OCI-LY1 (cell line): Measurements from ENCODE around the gene FAM9B.

Experiments used
- H2AFZ ChIP-seq: fragments of 200-600 bp; sonication (generic), shearing (Covaris generic); 2 replicates; pipeline ENCODE4 v1.6.0; 2014; ENCODE audit warnings: antibody characterized with exemption, mild to moderate bottlenecking, low read length
- H3F3A ChIP-seq: fragments of 200-600 bp; sonication (generic), shearing (Covaris generic); 2 replicates; pipeline ENCODE4 v1.6.0; 2014; ENCODE audit warnings: mild to moderate bottlenecking, antibody characterized with exemption, low read length, moderate library complexity; ENCODE audit not compliant: insufficient read depth
- H3K27ac ChIP-seq: fragments of 200-600 bp; sonication (generic); 2 replicates; pipeline ENCODE4 v1.5.1; 2014; ENCODE audit warnings: low read length, mixed run types, mild to moderate bottlenecking, low read depth; ENCODE audit not compliant: poor library complexity, severe bottlenecking
- H3K27me3 ChIP-seq: fragments of 200-600 bp; sonication (generic); 2 replicates; pipeline ENCODE4 v1.6.0; 2014; ENCODE audit warnings: antibody characterized with exemption, mild to moderate bottlenecking, low read length, moderate library complexity; ENCODE audit not compliant: insufficient read depth
- H3K36me3 ChIP-seq: fragments of 200-600 bp; sonication (generic); 2 replicates; pipeline ENCODE4 v1.6.1; 2014; ENCODE audit warnings: mild to moderate bottlenecking, antibody characterized with exemption, low read length, moderate library complexity, mixed read lengths; ENCODE audit not compliant: insufficient read depth
- H3K4me1 ChIP-seq: fragments of 200-600 bp; sonication (generic); 2 replicates; pipeline ENCODE4 v1.5.1; 2014; ENCODE audit warnings: mild to moderate bottlenecking, low read length, moderate library complexity; ENCODE audit not compliant: insufficient read depth, severe bottlenecking
- H3K4me2 ChIP-seq: fragments of 200-600 bp; sonication (generic), shearing (Covaris generic); 2 replicates; pipeline ENCODE4 v1.6.1; 2014; ENCODE audit warnings: low read length
- H3K4me3 ChIP-seq: fragments of 200-600 bp; sonication (generic); 2 replicates; pipeline ENCODE4 v1.5.1; 2014; ENCODE audit warnings: low read length, low read depth, mild to moderate bottlenecking, mixed read lengths; ENCODE audit not compliant: poor library complexity, severe bottlenecking
- H3K79me2 ChIP-seq: fragments of 200-600 bp; shearing (Covaris generic); 2 replicates; pipeline ENCODE4 v1.6.1; 2016; ENCODE audit warnings: mixed run types, low read length, mixed read lengths; ENCODE audit not compliant: insufficient read depth
- H3K9ac ChIP-seq: fragments of 200-600 bp; sonication (generic), shearing (Covaris generic); 2 replicates; pipeline ENCODE4 v1.6.1; 2014; ENCODE audit warnings: mild to moderate bottlenecking, low read length, mixed read lengths
- H3K9me2 ChIP-seq: fragments of 200-600 bp; sonication (generic), shearing (Covaris generic); 2 replicates; pipeline ENCODE4 v1.6.1; 2014; ENCODE audit warnings: low read depth, mild to moderate bottlenecking, low read length, mixed read lengths
- H3K9me3 ChIP-seq: fragments of 200-600 bp; shearing (Covaris generic); 2 replicates; pipeline ENCODE4 v1.6.1; 2014; ENCODE audit warnings: low read length, mixed read lengths
- H4K20me1 ChIP-seq: fragments of 200-600 bp; sonication (generic), shearing (Covaris generic); 2 replicates; pipeline ENCODE4 v1.6.0; 2016; ENCODE audit warnings: mild to moderate bottlenecking, low read length; ENCODE audit not compliant: insufficient read depth
- CTCF ChIP-seq: fragments of 200-600 bp; sonication (generic), shearing (Covaris generic); IDR thresholded peaks from 2 replicates; pipeline ENCODE4 v1.5.1; 2017; ENCODE audit warnings: mild to moderate bottlenecking, antibody characterized with exemption, low read length, moderate library complexity, mixed read lengths
- EZH2 ChIP-seq: fragments of 200-600 bp; sonication (generic), shearing (Covaris generic); IDR thresholded peaks from 2 replicates; pipeline ENCODE4 v1.8.0; 2017; ENCODE audit warnings: borderline replicate concordance, mixed run types, mild to moderate bottlenecking, antibody characterized with exemption, low read length, moderate library complexity, mixed read lengths

The FAM9B gene

GRCh38 chrX:9072281-9072680, 38.4 kb upstream of the FAM9B start:
- H3K27ac ChIP-seq, result no peak overlapping the region
- H3K9me2 ChIP-seq, result no peaks in the 10 kb centered on the region
- H4K20me1 ChIP-seq, result no peaks in the 10 kb centered on the region
- no peaks in the 10 kb centered on the region for H3K79me2 ChIP-seq
- H3K4me1 ChIP-seq, result peaks cover 27% of the 10 kb centered on the region
- TF ChIP-seq EZH2, result no peak
- TF ChIP-seq CTCF, result no peak
- no peak overlapping the region for H3K4me2 ChIP-seq
- no peaks in the 10 kb centered on the region for H3K9me3 ChIP-seq
- H2AFZ ChIP-seq, result no peak overlapping the region
- no peaks in the 10 kb centered on the region for H3K27me3 ChIP-seq
- H3K9ac ChIP-seq, result no peak overlapping the region
- H3K4me3 ChIP-seq, result no peak overlapping the region
- H3F3A ChIP-seq, result no peaks in the 10 kb centered on the region
- no peaks in the 10 kb centered on the region; the same call in 1 of the 2 replicates for H3K36me3 ChIP-seq

DNA sequence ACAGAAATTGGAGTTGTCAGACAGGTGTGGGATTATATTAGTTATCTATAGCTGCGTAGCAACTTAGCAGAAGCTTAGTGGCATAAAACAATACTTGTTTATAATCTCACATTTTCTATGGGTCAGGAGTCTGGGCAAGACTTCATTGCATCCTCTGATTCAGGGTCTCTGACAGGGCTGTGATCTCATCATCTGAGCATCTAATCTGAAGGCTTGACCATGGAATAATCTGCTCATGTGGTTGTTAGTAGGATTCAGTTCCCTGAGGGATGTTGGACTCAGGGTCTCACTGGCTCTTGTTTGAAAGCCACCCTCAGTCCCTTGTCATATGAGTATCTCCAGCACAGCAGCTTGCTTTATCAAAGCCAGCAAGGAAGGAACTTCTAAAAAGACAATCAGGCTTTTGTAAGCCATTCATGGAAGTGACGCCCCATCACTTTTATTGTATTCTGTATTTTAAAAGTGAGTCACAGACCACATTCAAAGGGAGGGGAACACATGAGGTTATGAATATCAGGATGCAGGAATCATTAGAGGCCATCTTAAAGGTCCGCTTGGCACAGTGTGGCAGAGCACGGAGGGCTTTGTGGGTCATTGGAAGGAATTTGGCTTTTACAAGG, 37.2 kb upstream of the FAM9B start:
- Histone ChIP-seq H3K36me3 (no peaks in the 10 kb centered on the region; the same call in 1 of the 2 replicates), H2AFZ (no peak overlapping the region), H3K9ac (no peak overlapping the region), H3K4me2 (no peak overlapping the region), H3K9me2 (no peaks in the 10 kb centered on the region), H3K4me3 (no peak overlapping the region), H3K27me3 (no peaks in the 10 kb centered on the region), H3F3A (no peaks in the 10 kb centered on the region), H3K4me1 (peaks cover 17% of the 10 kb centered on the region), H3K9me3 (no peaks in the 10 kb centered on the region), H4K20me1 (no peaks in the 10 kb centered on the region), H3K27ac (no peak overlapping the region), H3K79me2 (no peaks in the 10 kb centered on the region)
- TF ChIP-seq CTCF, result no peak
- no peak for TF ChIP-seq EZH2

DNA sequence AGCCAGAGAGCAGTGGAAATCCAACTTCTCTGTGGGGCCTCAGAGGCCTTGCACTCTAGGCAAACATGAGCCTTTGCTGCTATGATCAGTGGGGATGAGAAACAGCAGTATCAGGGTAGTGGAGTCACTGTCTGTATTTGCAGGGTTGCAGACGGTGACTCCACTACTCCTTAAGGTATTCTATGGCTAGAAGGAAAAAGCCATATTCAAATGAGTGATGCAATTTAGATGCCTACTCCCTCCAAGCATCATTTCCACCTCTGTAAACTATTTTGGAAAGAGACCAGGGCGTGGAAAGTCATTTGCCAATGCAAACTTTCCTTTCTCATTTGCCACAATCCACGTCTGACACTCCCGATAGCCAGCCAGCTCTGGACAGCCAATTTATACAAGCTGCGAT, 35.6 kb upstream of the FAM9B start:
- Histone ChIP-seq H3K4me3 (no peak overlapping the region), H3K9ac (no peak overlapping the region), H3F3A (no peaks in the 10 kb centered on the region), H3K9me3 (no peaks in the 10 kb centered on the region), H3K4me1 (peaks cover 12% of the 10 kb centered on the region), H2AFZ (no peak overlapping the region), H3K9me2 (no peaks in the 10 kb centered on the region), H4K20me1 (no peaks in the 10 kb centered on the region), H3K27me3 (no peaks in the 10 kb centered on the region), H3K4me2 (no peak overlapping the region), H3K27ac (no peak overlapping the region), H3K36me3 (no peaks in the 10 kb centered on the region; the same call in 1 of the 2 replicates), H3K79me2 (no peaks in the 10 kb centered on the region)
- TF ChIP-seq CTCF (no peak), EZH2 (no peak)
